ENCODE results near the gene HSFX3.
"Not testable (repeated sequence)": the region's sequence is repeated elsewhere in the genome, so short reads cannot be mapped to it uniquely, and the experiment has no call there.

- TF ChIP-seq EZH2 (optimal IDR thresholded peaks at IDR 0.05; ENCODE audit: low read depth, low read length) = not testable (repeated sequence)
- TF ChIP-seq, protein P1, sequence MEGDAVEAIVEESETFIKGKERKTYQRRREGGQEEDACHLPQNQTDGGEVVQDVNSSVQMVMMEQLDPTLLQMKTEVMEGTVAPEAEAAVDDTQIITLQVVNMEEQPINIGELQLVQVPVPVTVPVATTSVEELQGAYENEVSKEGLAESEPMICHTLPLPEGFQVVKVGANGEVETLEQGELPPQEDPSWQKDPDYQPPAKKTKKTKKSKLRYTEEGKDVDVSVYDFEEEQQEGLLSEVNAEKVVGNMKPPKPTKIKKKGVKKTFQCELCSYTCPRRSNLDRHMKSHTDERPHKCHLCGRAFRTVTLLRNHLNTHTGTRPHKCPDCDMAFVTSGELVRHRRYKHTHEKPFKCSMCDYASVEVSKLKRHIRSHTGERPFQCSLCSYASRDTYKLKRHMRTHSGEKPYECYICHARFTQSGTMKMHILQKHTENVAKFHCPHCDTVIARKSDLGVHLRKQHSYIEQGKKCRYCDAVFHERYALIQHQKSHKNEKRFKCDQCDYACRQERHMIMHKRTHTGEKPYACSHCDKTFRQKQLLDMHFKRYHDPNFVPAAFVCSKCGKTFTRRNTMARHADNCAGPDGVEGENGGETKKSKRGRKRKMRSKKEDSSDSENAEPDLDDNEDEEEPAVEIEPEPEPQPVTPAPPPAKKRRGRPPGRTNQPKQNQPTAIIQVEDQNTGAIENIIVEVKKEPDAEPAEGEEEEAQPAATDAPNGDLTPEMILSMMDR (IDR thresholded peaks at IDR 0.05; ENCODE audit: low read length) = not testable (repeated sequence)
Observed at GRCh38 chrX:149555251-149555650, 5.5 kb upstream of the HSFX3 start.

All from MM.1S (cell line).